Measurements from ENCODE around the gene WDR3.

Gene WDR3

GRCh38 chr1:118004312-118004711, 74.8 kb downstream of the WDR3 start:
- TF ChIP-seq MYC (IDR thresholded peaks at IDR 0.05; ENCODE audit: low read depth, low read length) (no peak), MAX (IDR thresholded peaks at IDR 0.05; ENCODE audit: low read depth, low read length) (no peak)

GRCh38 chr1:118007391-118007790, 77.9 kb downstream of the WDR3 start:
- no peak for TF ChIP-seq POLR2A (IDR thresholded peaks at IDR 0.05; ENCODE audit: extremely low read depth, insufficient read length)
- TF ChIP-seq CTCF (IDR thresholded peaks at IDR 0.05; ENCODE audit: low read depth, low read length) = no peak
- TF ChIP-seq MAX (IDR thresholded peaks at IDR 0.05; ENCODE audit: low read depth, low read length) = no peak
- TF ChIP-seq MYC (IDR thresholded peaks at IDR 0.05; ENCODE audit: low read depth, low read length) = no peak
- no peak for DNase-seq (ENCODE audit: low read depth)
- H3K4me3 ChIP-seq (ENCODE audit: low read depth, low read length) = no peak overlapping the region

More at GRCh38 chr1:118004312-118004711, 74.8 kb downstream of the WDR3 start:
- H3K4me3 ChIP-seq (ENCODE audit: low read depth, low read length) = no peak overlapping the region
- no peak for DNase-seq (ENCODE audit: low read depth)

- H3K4me3 ChIP-seq (ENCODE audit: low read depth, low read length) = no peak overlapping the region
- DNase-seq (ENCODE audit: low read depth) = no peak
- TF ChIP-seq MAX (IDR thresholded peaks at IDR 0.05; ENCODE audit: low read depth, low read length) = no peak
- no peak for TF ChIP-seq POLR2A (IDR thresholded peaks at IDR 0.05; ENCODE audit: extremely low read depth, insufficient read length)
- no peak for TF ChIP-seq MYC (IDR thresholded peaks at IDR 0.05; ENCODE audit: low read depth, low read length)
- TF ChIP-seq CTCF (IDR thresholded peaks at IDR 0.05; ENCODE audit: low read depth, low read length) = no peak
These were observed 78.5 kb downstream of the WDR3 start for GRCh38 chr1:118008011-118008410.

GRCh38 chr1:118012515-118013124, 83.1 kb downstream of the WDR3 start:
- DNase-seq (ENCODE audit: low read depth) = no peak
- no peak overlapping the region for H3K4me3 ChIP-seq (ENCODE audit: low read depth, low read length)
- TF ChIP-seq MAX (IDR thresholded peaks at IDR 0.05; ENCODE audit: low read depth, low read length) = no peak
- no peak for TF ChIP-seq POLR2A (IDR thresholded peaks at IDR 0.05; ENCODE audit: extremely low read depth, insufficient read length)
- TF ChIP-seq CTCF (IDR thresholded peaks at IDR 0.05; ENCODE audit: low read depth, low read length) = no peak
- no peak for TF ChIP-seq MYC (IDR thresholded peaks at IDR 0.05; ENCODE audit: low read depth, low read length)

- no peak overlapping the region for H3K4me3 ChIP-seq (ENCODE audit: low read depth, low read length)
- TF ChIP-seq MAX (IDR thresholded peaks at IDR 0.05; ENCODE audit: low read depth, low read length) (no peak), MYC (IDR thresholded peaks at IDR 0.05; ENCODE audit: low read depth, low read length) (no peak), POLR2A (IDR thresholded peaks at IDR 0.05; ENCODE audit: extremely low read depth, insufficient read length) (no peak)
- no peak for DNase-seq (ENCODE audit: low read depth)
These were observed 83.8 kb downstream of the WDR3 start for GRCh38 chr1:118013336-118013735.

- no peak overlapping the region for H3K4me3 ChIP-seq (ENCODE audit: low read depth, low read length)
- no peak for DNase-seq (ENCODE audit: low read depth)
- TF ChIP-seq MAX (IDR thresholded peaks at IDR 0.05; ENCODE audit: low read depth, low read length) (no peak), POLR2A (IDR thresholded peaks at IDR 0.05; ENCODE audit: extremely low read depth, insufficient read length) (no peak), MYC (IDR thresholded peaks at IDR 0.05; ENCODE audit: low read depth, low read length) (no peak), CTCF (IDR thresholded peaks at IDR 0.05; ENCODE audit: low read depth, low read length) (no peak)
These were observed 84.4 kb downstream of the WDR3 start for GRCh38 chr1:118013938-118014337.
